Neural progenitor cell (in vitro differentiated cells): Measurements from ENCODE around the gene CELF5.

Experiments
- EZH2 ChIP-seq: fragments of 200-600 bp; sonication (generic); IDR thresholded peaks from 2 replicates; pipeline ENCODE4 v1.6.1; 2017; ENCODE audit warnings: antibody characterized with exemption, mild to moderate bottlenecking, moderate library complexity
- EZH2phosphoT487 ChIP-seq: fragments of 200-600 bp; sonication (generic); IDR thresholded peaks from 2 replicates; pipeline ENCODE4 v1.6.1; 2017; ENCODE audit warnings: antibody characterized with exemption
- TF ChIP-seq, protein P1 (sequence below): fragments of 200-600 bp; sonication (generic); IDR thresholded peaks from 2 replicates; pipeline ENCODE4 v1.5.1; 2017; ENCODE audit warnings: antibody characterized with exemption, mild to moderate bottlenecking

GRCh38 chr19:3274245-3274941, 49.9 kb downstream of the CELF5 start:
- TF ChIP-seq, protein P1, sequence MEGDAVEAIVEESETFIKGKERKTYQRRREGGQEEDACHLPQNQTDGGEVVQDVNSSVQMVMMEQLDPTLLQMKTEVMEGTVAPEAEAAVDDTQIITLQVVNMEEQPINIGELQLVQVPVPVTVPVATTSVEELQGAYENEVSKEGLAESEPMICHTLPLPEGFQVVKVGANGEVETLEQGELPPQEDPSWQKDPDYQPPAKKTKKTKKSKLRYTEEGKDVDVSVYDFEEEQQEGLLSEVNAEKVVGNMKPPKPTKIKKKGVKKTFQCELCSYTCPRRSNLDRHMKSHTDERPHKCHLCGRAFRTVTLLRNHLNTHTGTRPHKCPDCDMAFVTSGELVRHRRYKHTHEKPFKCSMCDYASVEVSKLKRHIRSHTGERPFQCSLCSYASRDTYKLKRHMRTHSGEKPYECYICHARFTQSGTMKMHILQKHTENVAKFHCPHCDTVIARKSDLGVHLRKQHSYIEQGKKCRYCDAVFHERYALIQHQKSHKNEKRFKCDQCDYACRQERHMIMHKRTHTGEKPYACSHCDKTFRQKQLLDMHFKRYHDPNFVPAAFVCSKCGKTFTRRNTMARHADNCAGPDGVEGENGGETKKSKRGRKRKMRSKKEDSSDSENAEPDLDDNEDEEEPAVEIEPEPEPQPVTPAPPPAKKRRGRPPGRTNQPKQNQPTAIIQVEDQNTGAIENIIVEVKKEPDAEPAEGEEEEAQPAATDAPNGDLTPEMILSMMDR = no peak
- TF ChIP-seq EZH2 (no peak), EZH2phosphoT487 (no peak)
